ENCODE results near the gene IL37. TPM values are rescaled to one million over a fixed set of nuclear protein-coding genes. Genes with fewer than 3 reads are reported as not detected.
A peak's percentile ranks its signal among the peaks of the same experiment; 100 is the strongest.

Gene IL37
- total RNA-seq, 2 donors from 2014 or later, result not detected

DNA sequence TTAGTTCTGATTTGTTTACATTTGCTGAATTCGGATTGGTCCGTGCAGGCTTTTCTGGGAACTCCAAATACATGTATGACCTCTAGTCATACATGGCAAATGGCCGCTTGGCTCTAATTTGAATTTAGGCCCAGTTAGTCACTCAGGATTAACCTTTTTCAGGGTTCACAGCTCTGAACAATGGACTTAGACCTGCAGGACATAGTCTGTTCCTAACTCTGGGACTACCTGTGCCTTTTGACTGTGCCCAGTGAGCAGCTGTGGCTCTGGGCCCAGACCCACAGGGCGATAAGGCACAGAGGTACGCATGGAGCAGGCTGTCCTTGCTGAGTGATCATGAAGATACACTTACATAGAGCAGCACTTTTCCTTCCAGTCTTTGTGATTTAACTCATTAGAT is 28.5 kb downstream of the IL37 start:
- H3K4me1 ChIP-seq (ENCODE audit: control insufficient read depth, insufficient read depth, low read length), result no peaks in the 10 kb centered on the region
- H3K4me3 Mint-ChIP-seq, result no peak overlapping the region
- H3K27ac Mint-ChIP-seq, result no peak overlapping the region
- no peaks in the 10 kb centered on the region for H3K36me3 ChIP-seq (ENCODE audit: control insufficient read depth, insufficient read depth, low read length)
- H3K9ac ChIP-seq (ENCODE audit: extremely low read depth, low read length, poor library complexity, severe bottlenecking), result no peak overlapping the region
- H3K9me3 ChIP-seq (ENCODE audit: control insufficient read depth, low read length), result no peaks in the 10 kb centered on the region
- TF ChIP-seq, protein P1, sequence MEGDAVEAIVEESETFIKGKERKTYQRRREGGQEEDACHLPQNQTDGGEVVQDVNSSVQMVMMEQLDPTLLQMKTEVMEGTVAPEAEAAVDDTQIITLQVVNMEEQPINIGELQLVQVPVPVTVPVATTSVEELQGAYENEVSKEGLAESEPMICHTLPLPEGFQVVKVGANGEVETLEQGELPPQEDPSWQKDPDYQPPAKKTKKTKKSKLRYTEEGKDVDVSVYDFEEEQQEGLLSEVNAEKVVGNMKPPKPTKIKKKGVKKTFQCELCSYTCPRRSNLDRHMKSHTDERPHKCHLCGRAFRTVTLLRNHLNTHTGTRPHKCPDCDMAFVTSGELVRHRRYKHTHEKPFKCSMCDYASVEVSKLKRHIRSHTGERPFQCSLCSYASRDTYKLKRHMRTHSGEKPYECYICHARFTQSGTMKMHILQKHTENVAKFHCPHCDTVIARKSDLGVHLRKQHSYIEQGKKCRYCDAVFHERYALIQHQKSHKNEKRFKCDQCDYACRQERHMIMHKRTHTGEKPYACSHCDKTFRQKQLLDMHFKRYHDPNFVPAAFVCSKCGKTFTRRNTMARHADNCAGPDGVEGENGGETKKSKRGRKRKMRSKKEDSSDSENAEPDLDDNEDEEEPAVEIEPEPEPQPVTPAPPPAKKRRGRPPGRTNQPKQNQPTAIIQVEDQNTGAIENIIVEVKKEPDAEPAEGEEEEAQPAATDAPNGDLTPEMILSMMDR (conservative IDR thresholded peaks at IDR 0.05), result no peak
- no peak for DNase-seq
- H3K27me3 Mint-ChIP-seq (ENCODE audit: insufficient read depth), result peaks cover 15% of the 10 kb centered on the region
- no peaks in the 10 kb centered on the region for H3K36me3 Mint-ChIP-seq (ENCODE audit: low read depth)
- WGBS, 2 experiments (ENCODE audit: insufficient coverage in 1 of 2, insufficient read length in 1 of 2), result 92 to 93% methylated on average over 5 of the region's 5 CpGs
- H3K27me3 ChIP-seq (ENCODE audit: control insufficient read depth, insufficient read depth, low read length, poor library complexity, severe bottlenecking), result peaks cover 11% of the 10 kb centered on the region
- no peaks in the 10 kb centered on the region for H3K9me3 Mint-ChIP-seq
- no peaks in the 10 kb centered on the region for H3K4me1 Mint-ChIP-seq
- H3K4me3 ChIP-seq (ENCODE audit: low read length), result no peak overlapping the region
- no peak overlapping the region for H3K27ac ChIP-seq (ENCODE audit: low read depth, low read length)

DNA sequence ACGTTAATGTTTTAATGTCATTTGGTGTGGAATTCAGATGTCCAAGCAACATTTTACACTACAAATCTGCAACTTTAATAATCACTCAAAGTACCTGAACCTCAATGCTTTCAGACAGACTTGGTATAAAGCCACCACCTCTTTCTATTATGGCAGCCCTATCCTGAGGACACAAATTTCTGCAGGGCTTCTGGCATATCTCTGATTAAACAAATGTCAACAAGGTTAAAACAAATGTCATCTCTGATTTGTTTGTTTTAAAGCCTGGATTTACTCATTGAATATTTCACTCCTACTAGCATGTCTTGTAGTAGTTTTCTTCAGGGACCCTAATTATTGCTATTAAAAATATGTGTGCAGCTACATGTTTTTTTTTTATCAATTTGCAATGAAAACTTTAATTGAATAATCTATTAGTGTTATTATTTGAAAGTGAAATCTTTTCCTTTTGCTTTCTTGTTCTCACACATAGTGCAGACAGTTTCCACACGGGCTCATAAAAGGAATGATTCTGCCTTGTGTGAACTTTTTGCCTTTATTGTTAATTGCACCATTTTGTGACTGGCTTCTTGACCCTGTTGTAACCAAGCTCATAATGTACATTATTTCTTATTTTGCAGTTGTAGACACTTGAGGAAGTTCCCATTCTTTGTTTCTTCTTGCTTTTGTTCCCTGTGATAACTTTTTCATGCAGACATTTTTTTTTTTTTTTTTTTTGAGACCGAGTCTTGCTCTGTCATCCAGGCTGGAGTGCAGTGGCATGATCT is 30.1 kb downstream of the IL37 start:
- 79 to 100% methylated on average over 1 to 3 of the region's 3 CpGs for WGBS, 2 experiments (ENCODE audit: insufficient coverage in 1 of 2, insufficient read length in 1 of 2)
- Mint-ChIP-seq H3K9me3 (no peaks in the 10 kb centered on the region), H3K27me3 (ENCODE audit: insufficient read depth) (peaks cover 15% of the 10 kb centered on the region), H3K27ac (no peak overlapping the region), H3K36me3 (ENCODE audit: low read depth) (no peaks in the 10 kb centered on the region), H3K4me1 (no peaks in the 10 kb centered on the region), H3K4me3 (no peak overlapping the region)
- Histone ChIP-seq H3K27me3 (ENCODE audit: control insufficient read depth, insufficient read depth, low read length, poor library complexity, severe bottlenecking) (peaks cover 11% of the 10 kb centered on the region), H3K9ac (ENCODE audit: extremely low read depth, low read length, poor library complexity, severe bottlenecking) (no peak overlapping the region), H3K4me1 (ENCODE audit: control insufficient read depth, insufficient read depth, low read length) (no peaks in the 10 kb centered on the region), H3K27ac (ENCODE audit: low read depth, low read length) (no peak overlapping the region), H3K36me3 (ENCODE audit: control insufficient read depth, insufficient read depth, low read length) (no peaks in the 10 kb centered on the region), H3K9me3 (ENCODE audit: control insufficient read depth, low read length) (peaks cover 13% of the 10 kb centered on the region), H3K4me3 (ENCODE audit: low read length) (no peak overlapping the region)
- TF ChIP-seq, protein P1 (conservative IDR thresholded peaks at IDR 0.05), result no peak
- no peak for DNase-seq

DNA sequence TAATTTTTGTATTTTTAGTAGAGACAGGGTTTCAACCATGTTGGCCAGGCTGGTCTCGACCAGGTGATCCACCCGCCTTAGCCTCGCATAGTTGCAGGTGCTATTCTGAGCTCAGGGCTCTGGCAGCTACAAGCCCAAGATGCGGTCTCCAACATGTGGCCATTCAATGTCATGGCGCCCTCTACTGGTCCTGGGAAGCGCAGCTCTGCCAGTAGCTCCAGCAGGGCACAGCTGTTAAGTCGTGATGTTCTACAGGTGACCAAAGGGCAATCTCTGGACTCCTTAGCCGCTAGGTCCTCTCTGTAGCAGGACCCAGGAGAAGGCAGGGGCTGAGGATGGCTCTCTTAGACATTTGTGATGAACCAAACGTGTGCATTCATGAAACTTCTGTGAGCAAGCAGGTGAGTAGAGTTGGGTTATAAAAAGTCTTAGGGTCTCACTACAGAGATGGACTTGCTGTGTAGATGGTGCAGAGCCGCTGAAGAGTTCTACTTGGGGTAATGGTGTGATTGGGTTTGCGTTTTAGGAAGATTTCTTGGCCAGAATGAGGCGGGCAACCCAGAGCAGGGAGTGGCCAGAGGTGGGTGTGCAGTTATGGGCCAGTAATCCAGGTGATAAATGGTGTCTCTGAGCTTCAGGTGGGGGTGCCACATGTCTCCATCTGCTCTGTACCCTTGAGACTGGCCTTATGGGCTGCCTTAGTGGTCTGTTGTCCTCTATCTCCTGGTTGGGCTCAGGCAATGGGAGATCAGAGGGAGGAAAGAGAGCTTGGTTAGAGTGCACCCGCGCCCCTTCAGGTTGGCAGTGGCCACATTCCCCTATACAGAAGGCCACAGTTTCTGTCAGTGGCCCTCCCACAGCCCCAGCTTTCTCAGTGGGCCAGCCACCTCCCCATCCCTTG is 31.0 kb downstream of the IL37 start:
- 21 to 41% methylated on average over 9 to 14 of the region's 14 CpGs for WGBS, 2 experiments (ENCODE audit: insufficient coverage in 1 of 2, insufficient read length in 1 of 2)
- no peak overlapping the region for H3K4me3 Mint-ChIP-seq

More for the DNA sequence above, 31.0 kb downstream of the IL37 start:
- no peaks in the 10 kb centered on the region for H3K36me3 ChIP-seq (ENCODE audit: control insufficient read depth, insufficient read depth, low read length)
- H3K27ac Mint-ChIP-seq, result no peak overlapping the region
- H3K27me3 Mint-ChIP-seq (ENCODE audit: insufficient read depth), result peaks cover 15% of the 10 kb centered on the region
- no peak overlapping the region for H3K27ac ChIP-seq (ENCODE audit: low read depth, low read length)
- DNase-seq, result peak; percentile 96
- H3K4me1 ChIP-seq (ENCODE audit: control insufficient read depth, insufficient read depth, low read length), result no peaks in the 10 kb centered on the region
- no peak overlapping the region for H3K9ac ChIP-seq (ENCODE audit: extremely low read depth, low read length, poor library complexity, severe bottlenecking)
- no peaks in the 10 kb centered on the region for H3K9me3 Mint-ChIP-seq
- no peaks in the 10 kb centered on the region for H3K4me1 Mint-ChIP-seq
- TF ChIP-seq, protein P1 (conservative IDR thresholded peaks at IDR 0.05), result peak; percentile 98
- H3K36me3 Mint-ChIP-seq (ENCODE audit: low read depth), result no peaks in the 10 kb centered on the region
- H3K9me3 ChIP-seq (ENCODE audit: control insufficient read depth, low read length), result peaks cover 23% of the 10 kb centered on the region
- peaks cover 11% of the 10 kb centered on the region for H3K27me3 ChIP-seq (ENCODE audit: control insufficient read depth, insufficient read depth, low read length, poor library complexity, severe bottlenecking)
- no peak overlapping the region for H3K4me3 ChIP-seq (ENCODE audit: low read length)
